H1 (cell line): ENCODE data around the gene RAB40B. TPM values are rescaled to one million over a fixed set of nuclear protein-coding genes. Genes with fewer than 3 reads are reported as not detected.

Experiments used
- HDAC6 ChIP-seq: IDR thresholded peaks from one replicate; pipeline ENCODE4 v1.7.1; 2012; ENCODE audit warnings: low read depth, mild to moderate bottlenecking, inconsistent platforms, low read length, moderate library complexity
- KDM1A ChIP-seq: fragments of 200-600, 300-600 bp; sonication (generic); IDR thresholded peaks from 2 replicates; pipeline ENCODE4 v1.7.1; 2016; ENCODE audit warnings: mild to moderate bottlenecking, low read length, borderline replicate concordance
- KDM5A ChIP-seq: fragments of 200-600 bp; IDR thresholded peaks from 2 replicates; pipeline ENCODE4 v1.7.1; 2012; ENCODE audit warnings: mild to moderate bottlenecking, low read length, inconsistent platforms, mixed read lengths
- NRF1 ChIP-seq: IDR thresholded peaks from 2 replicates; pipeline ENCODE4 v1.6.1; 2011; ENCODE audit warnings: mild to moderate bottlenecking, low read depth, low read length, improper control_type of control experiment
- polyA plus RNA-seq, 7 experiments: library from polyadenylated mRNA; depleted of rRNA in 3 of 7; stranded (reverse) in 5 of 7; unstranded in 2 of 7; fragments of >200 nt in 5 of 7; fragments of 200-250 nt in 2 of 7; gene quantifications; 1 replicate in 5 of 7; 2 replicates in 1 of 7; 4 replicates in 1 of 7; pipeline versions ENCODE4 v1.2.1 to v1.2.3, GENCODE V29; 2011 to 2013; ENCODE audit warnings: missing spikeins in 2 of 7, mixed read lengths in 2 of 7
- total RNA-seq: library from RNA; stranded (reverse); fragmentation: NEBNext Ultra II Directional; extraction: Animal tissue kit (Norgen Biotek cat#: 25700); gene quantifications from 2 replicates; pipeline ENCODE4 v1.2.1, GENCODE V29; 2021
- TF ChIP-seq, protein P1 (sequence below), 3 experiments: IDR thresholded peaks; 1 replicate in 2 of 3; 2 replicates in 1 of 3; pipeline versions ENCODE4 v1.5.1 to v1.6.1; 2011; ENCODE audit warnings: low read length in 3 of 3, mild to moderate bottlenecking in 3 of 3, inconsistent platforms in 2 of 3, low read depth in 1 of 3, moderate library complexity in 1 of 3; ENCODE audit not compliant: insufficient read depth in 1 of 3; ENCODE audit errors: control extremely low read depth in 1 of 3

The RAB40B gene
- total and polyA plus RNA-seq, 2 of the 8 experiments (the other 6 are each of a cell fraction or from before 2014, with no cell fraction given) = 3.1 to 4.6 TPM

DNA sequence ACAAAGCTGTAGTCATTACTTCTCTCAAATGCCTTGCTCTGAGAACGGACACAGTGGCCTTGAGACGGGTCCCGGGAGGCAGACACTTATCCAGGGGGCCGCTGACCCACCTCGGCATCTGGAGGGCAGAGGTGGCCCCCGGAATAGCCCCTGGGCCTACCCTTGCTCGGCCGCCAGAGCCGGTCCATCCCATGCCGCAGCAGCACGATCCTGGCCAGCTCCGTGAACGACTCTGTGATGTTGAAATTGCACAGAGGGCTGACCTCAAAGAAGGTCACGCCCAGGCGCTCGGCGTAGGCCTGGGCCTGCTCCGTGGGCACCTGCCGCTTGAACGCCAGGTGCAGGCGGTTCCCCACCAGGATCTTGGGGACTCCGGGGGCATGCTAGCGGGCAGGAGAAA lies 40.2 kb downstream of the RAB40B start (continued):
- TF ChIP-seq, protein P1, sequence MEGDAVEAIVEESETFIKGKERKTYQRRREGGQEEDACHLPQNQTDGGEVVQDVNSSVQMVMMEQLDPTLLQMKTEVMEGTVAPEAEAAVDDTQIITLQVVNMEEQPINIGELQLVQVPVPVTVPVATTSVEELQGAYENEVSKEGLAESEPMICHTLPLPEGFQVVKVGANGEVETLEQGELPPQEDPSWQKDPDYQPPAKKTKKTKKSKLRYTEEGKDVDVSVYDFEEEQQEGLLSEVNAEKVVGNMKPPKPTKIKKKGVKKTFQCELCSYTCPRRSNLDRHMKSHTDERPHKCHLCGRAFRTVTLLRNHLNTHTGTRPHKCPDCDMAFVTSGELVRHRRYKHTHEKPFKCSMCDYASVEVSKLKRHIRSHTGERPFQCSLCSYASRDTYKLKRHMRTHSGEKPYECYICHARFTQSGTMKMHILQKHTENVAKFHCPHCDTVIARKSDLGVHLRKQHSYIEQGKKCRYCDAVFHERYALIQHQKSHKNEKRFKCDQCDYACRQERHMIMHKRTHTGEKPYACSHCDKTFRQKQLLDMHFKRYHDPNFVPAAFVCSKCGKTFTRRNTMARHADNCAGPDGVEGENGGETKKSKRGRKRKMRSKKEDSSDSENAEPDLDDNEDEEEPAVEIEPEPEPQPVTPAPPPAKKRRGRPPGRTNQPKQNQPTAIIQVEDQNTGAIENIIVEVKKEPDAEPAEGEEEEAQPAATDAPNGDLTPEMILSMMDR (IDR thresholded peaks at IDR 0.05; ENCODE audit: control extremely low read depth in 1 of 3, insufficient read depth in 1 of 3, low read depth in 1 of 3, low read length in 3 of 3) = no peak
- no peak for TF ChIP-seq KDM1A
- no peak for TF ChIP-seq KDM5A
- TF ChIP-seq HDAC6 = no peak
- TF ChIP-seq NRF1 = no peak
- TF ChIP-seq, all 59 proteins: peak for 0
